CD4-positive, alpha-beta memory T cell (primary cell): ENCODE measurements around the gene CCDC110. TPM values are rescaled to one million over a fixed set of nuclear protein-coding genes. Genes with fewer than 3 reads are reported as not detected.

Experiments
- CTCF ChIA-PET: fragments of 350-600 bp; sonication (Branson Sonifier 250); formaldehyde crosslinking; loops from one replicate; lab custom pipeline; 2021; ENCODE audit warnings: inconsistent platforms; ENCODE audit not compliant: partially characterized antibody; lab: Charles Lee
- POLR2A ChIA-PET: fragments of 350-600 bp; sonication (Branson Sonifier 250); formaldehyde crosslinking; loops from one replicate; lab custom pipeline; 2021; ENCODE audit not compliant: partially characterized antibody; lab: Charles Lee
- DNase-seq, 5 donors: peaks; one replicate each; pipeline versions ENCODE4 v3.0.0 to v3.0.0-alpha.2; 2020 to 2022; ENCODE audit warnings: mixed read lengths in 1 of 5
- H3K27ac ChIP-seq: one replicate; pipeline ENCODE4 v1.7.0; 2013; ENCODE audit warnings: low read depth, low read length
- H3K27me3 ChIP-seq: 2 replicates; pipeline ENCODE4 v1.7.0; 2013; ENCODE audit warnings: mild to moderate bottlenecking, low read length, moderate library complexity; ENCODE audit not compliant: insufficient read depth
- H3K36me3 ChIP-seq: 2 replicates; pipeline ENCODE4 v1.7.0; 2013; ENCODE audit warnings: mild to moderate bottlenecking, low read length, moderate library complexity; ENCODE audit not compliant: insufficient read depth
- H3K4me1 ChIP-seq: 2 replicates; pipeline ENCODE4 v1.7.0; 2013; ENCODE audit warnings: mild to moderate bottlenecking, low read length, moderate library complexity; ENCODE audit not compliant: insufficient read depth
- H3K4me3 ChIP-seq, 2 donors: one replicate each; pipeline ENCODE4 v1.7.0; 2013; ENCODE audit warnings: low read length in 2 of 2, mild to moderate bottlenecking in 1 of 2
- H3K9me3 ChIP-seq, 2 donors: one replicate each; pipeline ENCODE4 v1.7.0; 2013; ENCODE audit warnings: low read length in 2 of 2, control low read depth in 1 of 2; ENCODE audit not compliant: control insufficient read depth in 1 of 2
- H3K27ac Mint-ChIP-seq, 7 donors: one replicate each; pipeline ENCODE4 v1.8.0; 2020 to 2021; ENCODE audit warnings: mixed read lengths in 7 of 7, mild to moderate bottlenecking in 6 of 7, inconsistent platforms in 3 of 7, moderate library complexity in 3 of 7
- H3K27me3 Mint-ChIP-seq, 2 donors: one replicate each; pipeline ENCODE4 v1.8.0; 2020 to 2021; ENCODE audit warnings: mixed read lengths in 2 of 2
- H3K36me3 Mint-ChIP-seq, 2 donors: one replicate each; pipeline ENCODE4 v1.8.0; 2020 to 2021; ENCODE audit warnings: mixed read lengths in 2 of 2, inconsistent platforms in 1 of 2, mild to moderate bottlenecking in 1 of 2
- H3K4me1 Mint-ChIP-seq, 4 donors: one replicate each; pipeline ENCODE4 v1.8.0; 2020 to 2021; ENCODE audit warnings: mixed read lengths in 4 of 4, mild to moderate bottlenecking in 1 of 4
- H3K4me3 Mint-ChIP-seq, 8 donors: one replicate each; pipeline ENCODE4 v1.8.0; 2020 to 2021; ENCODE audit warnings: mixed read lengths in 8 of 8, mild to moderate bottlenecking in 7 of 8, moderate library complexity in 6 of 8, inconsistent platforms in 3 of 8
- H3K9me3 Mint-ChIP-seq, 8 donors: one replicate each; pipeline ENCODE4 v1.8.0; 2020 to 2021; ENCODE audit warnings: mixed read lengths in 8 of 8, mild to moderate bottlenecking in 5 of 8, inconsistent platforms in 3 of 8, moderate library complexity in 1 of 8
- intact Hi-C: fragments of 100-400 bp; cut with micrococcal nuclease; formaldehyde crosslinking; loops from one replicate; pipeline ENCODE4 v1.15.1; 2023
- polyA plus RNA-seq, 2 donors: library from polyadenylated mRNA; unstranded; fragments of 300-500 nt; fragmentation: Illumina TruSeq; gene quantifications; one replicate each; pipeline ENCODE4 v1.2.3, GENCODE V29; 2021
- total RNA-seq, 2 experiments: library from RNA; stranded (reverse); gene quantifications; one replicate each; pipeline ENCODE4 v1.2.3, GENCODE V29; 2021

Gene CCDC110
- total and polyA plus RNA-seq, 4 experiments from 2014 or later = 0.19 to 0.90 (median 0.24) TPM; not detected in 1

DNA sequence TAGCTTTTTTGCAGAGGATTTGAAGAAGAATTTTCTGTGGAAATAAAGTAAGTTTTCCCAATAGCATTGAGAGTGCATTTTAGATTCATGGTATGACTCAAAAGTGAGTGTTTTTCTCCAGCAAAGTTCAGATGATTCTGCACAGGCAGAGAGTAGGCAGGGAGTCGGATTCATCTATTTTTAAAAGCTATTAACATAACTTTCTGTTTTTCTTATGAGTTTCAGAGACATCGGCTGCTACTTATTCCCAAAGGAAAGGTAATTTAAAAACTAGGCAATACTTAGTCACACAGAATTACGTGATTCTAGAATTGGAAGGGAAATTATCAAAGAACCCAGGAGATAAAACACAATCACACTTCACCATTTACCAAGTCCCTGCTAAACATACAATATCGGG is 4.4 kb downstream of the CCDC110 start:
- Histone ChIP-seq H3K4me1 (peaks cover 13% of the 10 kb centered on the region), H3K27me3 (no peaks in the 10 kb centered on the region), H3K9me3 (no peaks in the 10 kb centered on the region), H3K36me3 (no peaks in the 10 kb centered on the region), H3K27ac (no peak overlapping the region), H3K4me3 (no peak overlapping the region)
- H3K9me3 Mint-ChIP-seq = peaks cover 0 to 1% (median 0%) of the 10 kb centered on the region in 8 donors
- H3K27me3 Mint-ChIP-seq = no peaks in the 10 kb centered on the region
- H3K27ac Mint-ChIP-seq = no peak overlapping the region
- no peaks in the 10 kb centered on the region for H3K36me3 Mint-ChIP-seq
- POLR2A ChIA-PET = no interaction called here
- DNase-seq = no peak
- CTCF ChIA-PET = interaction anchor here (0.5 to 1.4 kb wide), 4 partner anchors 13 to 461 kb away, joined by 3 to 4 read pairs (median 4); partner anchors contain the start of gene UFSP2
- no peak overlapping the region for H3K4me3 Mint-ChIP-seq
- H3K4me1 Mint-ChIP-seq = peaks cover 6 to 17% (median 10%) of the 10 kb centered on the region in 4 donors
- intact Hi-C loops = no loop called here

DNA sequence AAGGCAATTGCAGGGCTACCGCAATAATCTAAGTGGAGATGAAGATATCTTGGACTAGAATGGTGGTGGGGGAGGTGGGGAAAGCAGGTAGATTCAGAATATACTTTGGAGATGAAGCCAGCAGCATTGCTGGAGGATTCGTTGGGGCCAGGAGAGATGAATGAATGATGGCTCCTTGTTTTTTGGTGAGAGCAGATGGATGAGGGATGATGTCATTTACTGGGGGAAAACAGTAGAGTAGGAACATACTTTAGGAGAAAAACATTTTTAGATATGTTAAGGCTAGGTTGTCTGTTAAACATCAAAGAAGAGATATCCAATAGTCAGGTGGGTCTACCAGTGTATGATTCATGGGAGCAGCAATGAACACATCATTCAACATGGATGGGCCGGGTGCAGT is 5.8 kb downstream of the CCDC110 start:
- peaks cover 0 to 2% of the 10 kb centered on the region in 2 donors for H3K27me3 Mint-ChIP-seq

DNA sequence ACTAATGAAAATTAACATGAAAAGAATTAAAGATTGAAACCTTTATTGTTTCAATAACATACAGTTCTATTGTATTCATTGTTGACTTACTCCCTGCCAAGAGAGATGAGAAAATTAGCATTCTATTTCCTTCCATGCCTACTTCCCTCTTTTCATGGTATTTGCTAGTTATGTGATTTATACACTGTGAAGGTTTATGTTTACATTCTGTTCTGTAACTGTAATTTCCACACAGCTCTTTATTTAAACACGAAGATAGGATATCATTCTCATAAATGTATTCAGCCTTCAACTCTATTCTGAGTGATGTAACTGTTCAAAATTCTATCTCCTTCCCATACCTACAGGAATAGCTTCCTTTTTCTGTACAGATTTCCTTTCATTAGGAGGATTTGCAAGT is 6.6 kb downstream of the CCDC110 start:
- Histone ChIP-seq H3K27ac (no peak overlapping the region), H3K4me3 (no peak overlapping the region), H3K27me3 (no peaks in the 10 kb centered on the region), H3K36me3 (no peaks in the 10 kb centered on the region), H3K4me1 (no peaks in the 10 kb centered on the region), H3K9me3 (no peaks in the 10 kb centered on the region)
- no peak overlapping the region for H3K4me3 Mint-ChIP-seq
- no peak overlapping the region for H3K27ac Mint-ChIP-seq
- intact Hi-C loops = no loop called here
- no peak for DNase-seq
- H3K4me1 Mint-ChIP-seq = peaks cover 0 to 6% (median 2%) of the 10 kb centered on the region in 4 donors
- ChIA-PET CTCF (no interaction called here), POLR2A (interaction anchor here (0.9 kb wide), 1 partner anchor 68 kb away, joined by 3 read pairs; the partner anchor contains the start of gene ANKRD37)
- H3K27me3 Mint-ChIP-seq = peaks cover 5 to 7% of the 10 kb centered on the region in 2 donors
- no peaks in the 10 kb centered on the region for H3K9me3 Mint-ChIP-seq
- no peaks in the 10 kb centered on the region for H3K36me3 Mint-ChIP-seq

More for the DNA sequence above, 5.8 kb downstream of the CCDC110 start:
- Histone ChIP-seq H3K9me3 (no peaks in the 10 kb centered on the region), H3K27ac (no peak overlapping the region), H3K4me1 (peaks cover 8% of the 10 kb centered on the region), H3K36me3 (no peaks in the 10 kb centered on the region), H3K4me3 (no peak overlapping the region), H3K27me3 (no peaks in the 10 kb centered on the region)
- POLR2A ChIA-PET = no interaction called here
- no peak for DNase-seq
- CTCF ChIA-PET = no interaction called here
- Mint-ChIP-seq H3K4me1 (peaks cover 4 to 12% (median 8%) of the 10 kb centered on the region in 4 donors), H3K9me3 (peaks cover 0 to under 1% (median 0%) of the 10 kb centered on the region in 8 donors), H3K27ac (no peak overlapping the region), H3K36me3 (no peaks in the 10 kb centered on the region), H3K4me3 (no peak overlapping the region)
- intact Hi-C loops = no loop called here

DNA sequence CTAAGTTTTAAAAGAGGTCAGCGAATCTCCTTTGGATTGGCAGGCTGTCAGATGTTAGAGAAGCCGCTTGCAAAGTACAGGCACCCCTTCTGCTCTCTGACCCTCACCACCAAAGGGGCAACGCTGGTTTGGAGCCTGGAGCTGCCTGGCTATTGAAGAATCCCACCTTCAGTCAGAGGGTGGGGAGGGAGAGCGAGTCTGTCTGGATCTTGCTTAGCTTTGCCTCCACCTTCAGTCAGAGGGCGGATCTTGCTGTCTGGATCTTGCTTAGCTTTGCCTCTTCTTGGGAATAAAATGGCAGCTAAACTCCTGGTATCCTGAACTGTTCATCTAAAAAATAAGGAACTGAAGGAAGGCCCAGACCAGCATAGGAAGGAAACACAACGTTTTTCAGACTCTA is 7.3 kb downstream of the CCDC110 start:
- no peaks in the 10 kb centered on the region for H3K4me1 ChIP-seq
- no peaks in the 10 kb centered on the region for H3K9me3 ChIP-seq
- no peak for DNase-seq
- ChIA-PET CTCF (no interaction called here), POLR2A (interaction anchor here (0.9 kb wide), 1 partner anchor 67 kb away, joined by 3 read pairs; the partner anchor contains the start of gene ANKRD37)
- Mint-ChIP-seq H3K9me3 (no peaks in the 10 kb centered on the region), H3K4me3 (no peak overlapping the region), H3K27ac (no peak overlapping the region), H3K4me1 (no peaks in the 10 kb centered on the region), H3K27me3 (peaks cover 5 to 7% of the 10 kb centered on the region in 2 donors), H3K36me3 (no peaks in the 10 kb centered on the region)
- intact Hi-C loops = no loop called here
- H3K27ac ChIP-seq = no peak overlapping the region
- H3K27me3 ChIP-seq = no peaks in the 10 kb centered on the region
- H3K36me3 ChIP-seq = no peaks in the 10 kb centered on the region
- no peak overlapping the region for H3K4me3 ChIP-seq

DNA sequence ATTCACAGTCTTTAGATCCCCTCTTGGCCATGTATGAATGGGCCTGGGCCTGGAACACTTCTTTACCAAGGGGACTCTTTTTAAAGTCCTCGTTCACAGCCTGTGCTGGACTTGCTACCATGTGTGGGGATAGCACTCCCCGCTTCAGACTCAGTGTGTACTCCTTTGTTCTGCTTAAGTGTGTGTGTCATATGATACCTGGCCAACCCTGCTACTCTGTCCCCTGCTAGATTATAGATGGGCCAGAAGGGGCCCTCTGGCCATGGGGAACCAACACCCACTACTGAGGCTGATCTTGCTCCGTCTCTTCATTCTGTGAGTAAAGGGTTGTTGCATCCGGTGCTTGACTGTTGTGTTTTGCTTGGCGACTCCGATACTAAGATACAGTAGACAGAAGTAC is 8.0 kb downstream of the CCDC110 start:
- Histone ChIP-seq H3K27me3 (no peaks in the 10 kb centered on the region), H3K4me3 (no peak overlapping the region), H3K27ac (no peak overlapping the region), H3K36me3 (no peaks in the 10 kb centered on the region), H3K4me1 (no peaks in the 10 kb centered on the region), H3K9me3 (no peaks in the 10 kb centered on the region)
- Mint-ChIP-seq H3K36me3 (no peaks in the 10 kb centered on the region), H3K4me1 (no peaks in the 10 kb centered on the region), H3K4me3 (no peak overlapping the region), H3K9me3 (no peaks in the 10 kb centered on the region), H3K27ac (no peak overlapping the region), H3K27me3 (peaks cover 5 to 7% of the 10 kb centered on the region in 2 donors)
- no peak for DNase-seq
- CTCF ChIA-PET = no interaction called here
- intact Hi-C loops = no loop called here
- POLR2A ChIA-PET = no interaction called here

DNA sequence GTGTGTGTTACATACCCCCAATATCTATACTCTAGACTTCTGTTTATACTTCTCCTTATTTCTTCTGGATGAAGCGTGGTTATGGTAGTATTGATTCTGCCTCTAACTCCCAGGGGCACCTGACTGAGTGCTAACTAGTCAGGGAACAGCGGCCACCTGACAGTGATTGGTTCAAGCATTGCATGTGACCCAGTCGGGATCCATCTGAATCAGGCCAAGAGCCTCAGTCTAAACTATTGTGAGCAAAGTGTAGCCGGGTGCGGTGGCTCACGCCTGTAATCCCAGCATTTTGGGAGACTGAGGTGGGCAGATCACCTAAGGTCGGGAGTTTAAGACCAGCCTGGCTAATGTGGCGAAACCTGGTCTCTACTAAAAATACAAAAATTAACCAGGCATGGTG is 10.0 kb downstream of the CCDC110 start:
- H3K9me3 Mint-ChIP-seq = no peaks in the 10 kb centered on the region
- Histone ChIP-seq H3K27me3 (no peaks in the 10 kb centered on the region), H3K4me1 (no peaks in the 10 kb centered on the region), H3K4me3 (no peak overlapping the region), H3K36me3 (no peaks in the 10 kb centered on the region), H3K27ac (no peak overlapping the region), H3K9me3 (no peaks in the 10 kb centered on the region)
- no peaks in the 10 kb centered on the region for H3K4me1 Mint-ChIP-seq
- no peaks in the 10 kb centered on the region for H3K36me3 Mint-ChIP-seq
- peaks cover 5 to 9% of the 10 kb centered on the region in 2 donors for H3K27me3 Mint-ChIP-seq
- POLR2A ChIA-PET = no interaction called here
- CTCF ChIA-PET = interaction anchor here (0.8 kb wide), 1 partner anchor 137 kb away, joined by 3 read pairs; no protein-coding TSS in a partner anchor
- no peak overlapping the region for H3K4me3 Mint-ChIP-seq
- intact Hi-C loops = no loop called here
- H3K27ac Mint-ChIP-seq = no peak overlapping the region
- no peak for DNase-seq

DNA sequence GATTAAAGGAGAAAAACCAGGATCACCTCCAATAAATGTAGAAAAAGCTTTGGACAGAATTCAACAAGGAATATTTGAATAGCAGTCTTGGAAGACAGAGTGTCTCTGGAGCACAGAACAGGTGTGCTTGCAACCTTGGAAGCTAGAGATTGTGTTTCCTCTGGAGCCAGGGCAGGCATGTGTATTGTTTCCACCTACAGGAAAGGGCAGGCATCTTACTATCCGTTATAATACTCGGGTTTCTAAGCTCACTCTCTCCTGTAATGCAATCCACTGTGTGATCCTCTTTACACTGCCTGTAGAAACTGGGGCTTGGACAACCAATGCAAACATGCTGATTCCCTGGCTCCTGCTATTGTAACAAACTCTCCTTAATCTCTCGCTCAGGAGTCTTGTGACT is 14.4 kb downstream of the CCDC110 start:
- POLR2A ChIA-PET = no interaction called here
- H3K4me3 ChIP-seq = no peak overlapping the region
- H3K4me1 Mint-ChIP-seq = no peaks in the 10 kb centered on the region
- no peaks in the 10 kb centered on the region for H3K9me3 Mint-ChIP-seq
- no peak overlapping the region for H3K27ac ChIP-seq
- H3K4me1 ChIP-seq = no peaks in the 10 kb centered on the region
- DNase-seq = no peak
- CTCF ChIA-PET = no interaction called here
- no peak overlapping the region for H3K4me3 Mint-ChIP-seq
- H3K27me3 ChIP-seq = no peaks in the 10 kb centered on the region
- no peak overlapping the region for H3K27ac Mint-ChIP-seq
- no peaks in the 10 kb centered on the region for H3K36me3 Mint-ChIP-seq
- no peaks in the 10 kb centered on the region for H3K36me3 ChIP-seq
- H3K9me3 ChIP-seq = no peaks in the 10 kb centered on the region
- peaks cover 8 to 12% of the 10 kb centered on the region in 2 donors for H3K27me3 Mint-ChIP-seq
- intact Hi-C loops = no loop called here
